Fibroblast of skin of right biceps (primary cell): ENCODE measurements around the gene HOTAIR.

Experiments used
- DNase-seq: peaks from one replicate; pipeline ENCODE4 v3.0.0-alpha.2; 2013

HOTAIR gene

DNA sequence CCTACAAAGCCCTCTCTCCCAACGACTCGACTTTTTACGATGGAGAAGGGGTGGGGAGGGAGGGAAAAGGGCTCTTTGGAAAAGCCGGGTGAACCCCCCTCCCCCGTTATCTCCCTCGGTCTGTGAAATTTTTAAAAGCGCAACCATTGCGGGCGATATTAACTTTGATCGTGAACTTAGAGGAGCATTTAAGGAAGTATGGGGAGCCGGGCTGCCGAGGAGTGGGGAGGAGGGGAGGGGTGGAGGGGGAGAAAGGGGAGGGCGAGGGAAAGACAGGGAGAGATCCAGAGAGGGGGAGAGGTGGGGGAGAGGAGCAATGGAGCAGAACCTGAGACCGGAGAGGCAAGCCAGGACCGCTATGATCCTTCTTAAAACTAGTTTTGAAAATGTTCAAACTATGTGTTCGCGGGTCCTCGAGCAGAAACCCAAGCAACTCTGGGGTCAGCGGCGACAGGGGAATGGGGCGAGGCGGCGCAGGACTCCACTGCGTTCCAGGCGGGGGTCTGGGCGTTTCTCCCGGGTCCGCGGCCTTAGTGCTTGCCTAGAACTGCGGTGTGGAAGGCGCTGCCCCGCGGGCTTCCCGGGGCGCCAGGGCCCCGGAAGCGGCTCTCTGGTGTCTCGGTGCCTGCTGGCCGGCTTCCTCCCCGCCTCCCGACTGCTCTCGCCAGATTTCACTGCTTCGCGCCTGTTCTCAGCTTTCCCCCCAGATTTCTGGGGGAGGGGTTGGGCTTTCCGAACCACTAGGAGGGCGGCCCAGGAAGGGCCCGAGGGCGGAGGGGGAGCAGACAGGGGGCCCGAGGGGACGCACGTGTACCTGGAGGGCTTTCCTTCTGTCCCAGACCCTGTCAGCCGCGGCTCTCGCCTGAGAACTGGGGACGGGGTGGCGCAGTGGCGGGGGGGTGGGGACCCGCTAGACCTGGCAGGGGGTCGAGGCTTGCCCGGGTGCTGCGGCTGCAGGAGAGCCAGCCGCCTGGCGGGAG is at the start of gene HOTAIR:
HOTAIR (minus strand) TSS at position 871 of the 980 bp plus-strand sequence.
- DNase-seq = no peak

DNA sequence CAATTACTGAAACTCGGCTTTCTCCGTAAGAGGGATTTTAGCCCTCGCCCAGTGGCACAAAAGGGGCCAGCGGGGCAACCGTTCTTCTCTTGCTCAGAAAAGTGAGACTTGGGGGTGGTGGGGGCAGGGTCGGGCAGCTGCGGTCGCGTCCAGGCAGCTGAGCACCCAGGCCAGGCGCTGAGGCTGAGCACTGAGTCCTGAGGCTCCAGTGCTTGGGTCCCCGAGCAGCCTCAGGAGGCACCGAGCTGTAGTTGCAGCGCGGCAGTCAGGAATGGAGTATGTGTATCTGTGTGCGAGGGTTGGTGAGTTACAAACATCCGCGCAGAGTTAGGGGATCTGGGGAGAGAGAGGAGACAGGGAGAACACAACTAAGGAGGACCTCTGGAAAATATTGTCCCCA is 49.4 kb upstream of the HOTAIR start:
- DNase-seq = peak; percentile 60

DNA sequence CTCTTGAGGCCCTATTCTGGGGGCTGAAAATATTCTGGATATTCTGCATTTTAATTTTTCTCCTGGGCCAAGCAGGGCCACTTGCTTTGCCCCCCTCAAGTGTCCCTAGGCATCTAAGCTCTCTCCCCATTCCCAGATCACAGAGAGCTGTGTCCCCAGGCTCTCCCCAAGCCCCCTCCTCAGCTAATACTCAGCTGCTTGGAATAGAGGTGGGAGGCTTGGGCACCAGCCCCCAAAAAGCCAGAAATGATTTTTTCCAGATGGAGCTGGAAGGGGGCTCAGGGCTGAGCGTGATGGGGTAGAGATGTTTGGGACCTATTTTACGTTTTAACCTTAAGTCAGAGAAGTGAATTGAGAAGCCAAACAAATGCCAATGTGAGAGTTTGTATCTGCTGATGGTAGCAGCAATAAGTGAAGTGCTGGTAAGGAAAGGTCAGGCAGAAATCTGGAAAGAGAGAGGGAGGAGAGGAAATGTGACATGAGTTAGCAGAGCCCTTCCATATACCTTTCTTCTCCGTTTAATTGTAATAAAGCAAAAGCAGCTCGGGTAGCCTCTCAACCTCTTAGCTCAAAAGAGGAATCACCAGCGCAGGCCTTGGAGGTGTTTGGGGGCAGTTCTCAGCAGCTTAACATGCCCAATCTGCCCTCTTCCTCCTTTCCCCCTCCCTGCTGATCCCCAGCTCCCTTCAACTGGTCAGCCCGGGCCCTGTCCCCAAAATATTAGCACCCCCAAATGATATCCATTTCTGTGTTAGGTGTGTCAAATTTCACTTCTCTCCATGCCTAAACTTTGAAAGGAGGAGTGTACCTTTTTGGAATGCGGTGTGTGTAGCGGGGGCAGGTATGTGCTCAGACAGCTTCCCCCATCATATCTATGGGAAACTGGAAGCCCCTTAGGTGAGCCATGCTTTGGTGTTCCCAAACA is 48.5 kb upstream of the HOTAIR start:
- DNase-seq = no peak

DNA sequence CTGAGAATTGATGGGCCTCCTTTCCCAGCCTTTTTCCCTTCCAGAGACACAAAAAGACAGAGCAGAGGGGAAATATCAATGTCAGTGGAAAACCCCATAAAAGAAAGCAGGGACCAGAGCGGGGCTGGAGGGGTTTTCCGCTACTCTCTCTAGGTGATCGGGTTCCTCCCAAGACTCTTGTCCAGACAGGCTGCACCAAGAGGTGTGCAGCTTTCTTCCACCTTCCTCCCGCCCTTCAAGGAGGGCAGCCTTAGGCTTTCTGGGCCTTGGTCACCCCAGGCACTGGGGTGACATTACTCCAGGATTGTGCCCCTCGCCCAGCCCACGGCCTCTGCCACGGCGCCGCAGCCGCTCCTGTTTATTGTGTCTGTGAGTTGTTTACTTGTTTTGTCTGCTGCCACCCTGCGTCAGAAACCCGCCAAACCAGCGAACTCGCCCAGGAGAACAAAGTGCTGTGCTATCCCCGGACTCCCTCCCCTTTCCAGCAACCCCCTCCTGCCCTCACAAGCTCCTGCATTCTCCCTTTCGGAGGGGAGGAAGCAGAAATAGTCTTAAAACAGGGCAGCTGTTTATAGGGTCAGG is 46.8 kb upstream of the HOTAIR start:
- peak; percentile 61 for DNase-seq

DNA sequence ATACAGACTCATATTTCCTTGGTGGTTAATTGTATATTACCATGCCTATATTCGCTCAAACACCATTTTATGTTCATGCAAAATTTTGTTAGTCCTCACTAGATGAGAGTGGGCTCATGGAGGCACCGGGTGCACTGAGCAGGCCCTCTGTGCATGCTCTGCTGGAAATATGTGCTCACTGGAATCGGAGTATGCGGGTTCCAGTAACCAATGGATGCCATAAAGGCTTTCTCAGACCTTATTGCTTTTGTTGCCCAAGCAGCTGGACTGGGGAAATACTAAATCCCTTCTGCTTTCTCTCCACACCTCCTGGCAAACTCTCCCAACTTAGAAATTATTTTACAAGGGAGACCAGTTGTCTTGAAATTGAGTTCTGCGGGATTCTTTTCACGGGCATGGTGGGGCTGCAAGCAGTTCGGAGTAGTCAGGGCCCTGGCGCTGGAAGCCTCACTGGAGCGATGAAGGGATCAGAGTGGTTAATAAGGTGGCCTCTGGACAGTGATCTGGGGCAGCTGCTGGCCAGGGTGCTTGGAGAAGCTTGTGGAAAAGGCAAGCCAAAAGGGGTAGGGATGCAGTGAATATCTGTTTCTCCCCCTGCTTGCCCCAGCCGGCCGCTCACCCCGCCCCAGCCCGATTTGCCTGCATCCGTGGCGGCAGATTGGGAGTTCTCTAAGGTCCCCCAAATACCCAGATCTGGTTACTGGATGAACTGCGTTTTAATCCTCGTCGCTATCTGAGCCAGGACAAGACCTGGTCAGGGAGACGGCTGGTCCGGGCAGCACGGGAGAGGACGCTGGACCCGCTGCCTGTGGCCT is 46.0 kb upstream of the HOTAIR start:
- no peak for DNase-seq

DNA sequence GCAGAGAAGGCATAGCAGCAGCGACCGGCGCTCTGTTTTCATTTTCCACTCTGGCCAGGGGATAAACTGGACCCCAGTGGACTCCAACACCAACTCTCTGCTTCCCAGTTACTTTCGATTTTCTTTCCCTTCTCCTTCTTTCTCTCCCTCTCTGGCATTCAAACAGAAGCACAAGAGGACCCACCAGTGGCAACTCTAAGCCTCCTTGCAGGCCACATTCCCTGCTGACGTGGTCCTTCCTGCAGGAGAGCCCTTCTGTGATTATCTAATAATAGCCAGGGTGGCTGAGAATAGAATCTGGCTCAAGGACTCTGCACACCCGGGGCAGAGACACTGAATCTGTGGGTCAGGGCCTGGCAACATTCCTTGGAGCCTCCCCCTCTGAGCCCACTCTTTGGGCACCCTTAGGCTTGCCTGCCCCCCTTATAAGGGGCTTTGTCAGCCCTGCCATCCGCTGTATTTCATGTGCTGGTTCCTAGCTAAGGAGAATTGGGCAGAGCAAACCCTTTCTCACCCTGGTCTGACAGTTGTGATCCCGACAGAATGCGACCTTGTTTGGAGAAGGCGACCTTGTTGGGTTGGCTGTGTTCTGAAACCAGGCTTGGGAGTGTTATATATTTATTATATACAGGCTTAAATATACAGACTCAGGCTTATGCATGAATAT is 45.3 kb upstream of the HOTAIR start:
- DNase-seq = peak; percentile 81

DNA sequence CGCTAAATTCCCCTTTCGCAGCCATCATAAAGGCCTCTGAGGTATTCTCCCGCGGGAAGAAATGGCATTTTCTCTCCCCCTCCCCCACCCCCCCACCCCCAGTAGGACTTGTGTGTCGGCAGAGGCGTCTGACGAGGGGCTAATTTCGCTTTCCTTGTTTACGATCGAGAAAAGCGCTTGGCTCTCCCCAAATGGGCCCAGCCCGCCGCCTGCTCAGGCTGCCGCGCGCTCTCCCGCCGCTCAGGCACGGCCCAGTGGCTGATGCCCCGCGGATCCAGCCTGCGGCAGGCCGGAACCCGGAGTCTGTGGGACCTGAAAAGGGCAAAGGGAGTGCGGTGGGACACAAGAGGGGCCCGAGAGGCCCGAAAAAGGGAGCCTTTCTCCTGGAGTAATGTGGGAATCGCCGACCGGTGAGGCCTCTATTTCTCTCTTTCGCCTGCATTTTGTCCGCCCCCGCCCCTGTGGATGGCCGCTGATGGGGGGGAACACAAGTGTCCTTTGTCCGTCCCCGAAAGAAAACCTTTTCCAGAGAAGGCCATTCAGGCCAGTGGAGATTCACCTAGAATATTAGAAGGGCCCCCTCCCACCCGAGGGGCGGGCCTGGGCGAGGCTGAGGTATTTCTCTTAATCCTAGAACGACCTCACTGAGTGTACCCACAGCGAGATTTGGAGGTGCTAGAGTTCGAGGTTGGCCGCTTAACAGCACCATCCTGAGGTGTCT is 44.5 kb upstream of the HOTAIR start:
- peak; percentile 88 for DNase-seq

DNA sequence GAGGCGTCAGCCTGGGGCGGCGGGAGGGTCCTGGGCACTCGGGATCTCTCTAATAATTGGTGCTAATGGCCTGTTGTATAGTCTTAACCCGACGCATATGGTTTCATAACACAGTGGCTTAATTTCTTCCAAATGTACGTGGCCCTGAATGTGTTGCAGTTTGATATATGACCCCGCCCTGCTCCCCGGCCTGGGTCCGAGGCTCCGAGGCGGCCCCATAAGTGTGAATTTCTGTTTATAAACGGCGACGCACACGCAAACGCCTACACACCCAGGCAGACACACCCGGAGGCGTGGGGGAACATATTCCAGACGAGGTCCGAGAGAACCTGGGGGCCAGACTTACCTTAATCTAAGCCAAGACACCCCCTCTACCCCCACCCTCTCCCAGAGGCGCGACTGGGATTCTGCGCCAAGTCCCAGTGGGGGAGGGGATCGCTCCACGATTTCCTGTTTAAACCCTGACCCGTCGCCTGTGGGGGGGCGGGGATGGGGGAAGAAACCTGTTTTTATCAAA is 43.8 kb upstream of the HOTAIR start:
- peak; percentile 91 for DNase-seq

DNA sequence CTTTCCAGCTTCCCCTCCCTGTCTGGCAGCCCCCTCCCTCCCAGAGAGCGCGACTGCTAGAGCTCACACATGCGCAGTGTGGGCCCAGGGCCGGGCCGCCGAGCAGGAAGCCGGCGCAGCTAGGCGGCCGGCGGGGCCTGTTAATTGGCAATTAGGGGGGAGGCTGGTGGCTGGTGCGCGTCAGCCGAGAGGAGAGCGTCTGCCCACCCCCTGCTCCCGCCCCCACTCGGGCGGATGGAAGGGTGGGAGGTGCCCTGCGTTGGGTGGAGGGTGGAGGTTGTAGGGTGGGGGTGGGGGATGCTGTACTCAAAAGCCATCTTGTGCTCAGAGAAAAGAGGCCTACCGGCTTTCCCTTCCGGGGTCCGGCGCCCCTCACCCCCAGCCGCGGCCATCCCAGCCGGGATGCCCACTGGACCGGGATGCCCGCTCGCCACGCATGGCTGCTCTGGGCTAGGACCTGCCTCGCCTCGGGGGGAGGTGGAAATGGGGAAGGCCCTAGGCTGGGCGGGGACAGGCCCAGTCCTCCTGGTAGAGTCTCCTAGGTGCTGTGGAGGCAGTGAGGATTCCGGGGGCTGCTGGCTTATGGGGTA is 43.2 kb upstream of the HOTAIR start:
- peak; percentile 99 for DNase-seq

DNA sequence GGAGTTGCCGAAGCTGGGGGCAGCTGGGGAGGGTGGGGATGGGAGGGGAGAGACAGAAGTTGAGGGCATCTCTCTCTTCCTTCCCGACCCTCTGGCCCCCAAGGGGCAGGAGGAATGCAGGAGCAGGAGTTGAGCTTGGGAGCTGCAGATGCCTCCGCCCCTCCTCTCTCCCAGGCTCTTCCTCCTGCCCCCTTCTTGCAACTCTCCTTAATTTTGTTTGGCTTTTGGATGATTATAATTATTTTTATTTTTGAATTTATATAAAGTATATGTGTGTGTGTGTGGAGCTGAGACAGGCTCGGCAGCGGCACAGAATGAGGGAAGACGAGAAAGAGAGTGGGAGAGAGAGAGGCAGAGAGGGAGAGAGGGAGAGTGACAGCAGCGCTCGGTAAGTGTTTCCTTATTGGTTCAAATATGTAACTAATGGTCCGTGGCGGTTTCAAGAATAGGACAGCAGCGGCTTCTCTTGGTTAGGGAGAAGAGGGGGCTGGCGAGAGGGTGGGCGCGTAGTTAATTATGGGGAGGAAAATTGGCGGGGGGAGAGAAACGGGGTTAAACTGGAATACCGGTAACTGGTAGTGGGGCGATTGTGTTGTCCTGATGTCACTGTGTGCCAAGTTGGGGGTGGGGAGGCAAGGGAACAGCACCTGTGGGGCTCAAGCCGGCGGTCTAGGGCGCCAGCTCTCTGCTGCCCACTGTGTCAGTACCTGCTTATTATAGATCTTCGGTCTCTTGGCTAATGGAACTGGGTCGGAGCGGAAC is 42.5 kb upstream of the HOTAIR start:
- DNase-seq = peak; percentile 72

DNA sequence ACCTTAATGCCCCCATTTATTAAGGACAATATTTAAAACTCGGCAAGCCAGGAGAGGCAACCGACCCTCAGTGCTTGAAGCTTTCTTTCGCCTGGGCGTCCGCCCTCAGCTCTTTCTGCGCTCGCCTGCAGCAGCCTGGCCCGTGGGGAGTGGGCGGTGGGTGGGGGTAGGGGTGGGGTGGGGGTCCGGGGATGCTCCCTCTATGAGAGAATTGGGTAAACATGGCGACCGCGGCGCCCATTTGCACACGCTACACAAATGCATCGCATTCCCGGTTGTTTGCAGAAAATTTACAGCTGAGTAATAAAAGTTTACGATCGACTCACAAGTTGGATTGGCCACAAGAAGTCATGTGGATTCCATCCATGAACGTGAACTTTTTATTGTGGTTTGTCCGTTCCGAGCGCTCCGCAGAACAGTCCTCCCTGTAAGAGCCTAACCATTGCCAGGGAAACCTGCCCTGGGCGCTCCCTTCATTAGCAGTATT is 41.8 kb upstream of the HOTAIR start:
- peak; percentile 96 for DNase-seq

DNA sequence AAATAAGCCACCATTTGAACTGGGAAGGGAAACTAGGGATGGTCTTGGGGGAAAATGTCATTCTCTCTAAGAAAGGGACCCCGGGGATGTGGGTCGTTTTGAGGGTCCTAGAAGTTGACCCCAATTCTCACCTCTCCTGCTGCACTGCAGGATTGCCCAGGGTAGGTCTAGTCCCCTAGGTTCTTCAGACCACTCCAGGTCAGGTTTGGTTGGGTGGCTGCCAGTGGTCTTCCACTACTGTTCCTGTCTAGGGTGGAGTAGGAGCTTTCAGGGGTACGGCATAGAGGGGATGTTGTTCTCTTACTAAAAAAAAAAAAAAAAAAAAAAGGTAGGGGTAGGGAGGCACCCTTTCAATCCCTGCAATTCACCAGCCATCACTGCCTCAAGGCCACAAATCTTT is 41.3 kb upstream of the HOTAIR start:
- DNase-seq = no peak

DNA sequence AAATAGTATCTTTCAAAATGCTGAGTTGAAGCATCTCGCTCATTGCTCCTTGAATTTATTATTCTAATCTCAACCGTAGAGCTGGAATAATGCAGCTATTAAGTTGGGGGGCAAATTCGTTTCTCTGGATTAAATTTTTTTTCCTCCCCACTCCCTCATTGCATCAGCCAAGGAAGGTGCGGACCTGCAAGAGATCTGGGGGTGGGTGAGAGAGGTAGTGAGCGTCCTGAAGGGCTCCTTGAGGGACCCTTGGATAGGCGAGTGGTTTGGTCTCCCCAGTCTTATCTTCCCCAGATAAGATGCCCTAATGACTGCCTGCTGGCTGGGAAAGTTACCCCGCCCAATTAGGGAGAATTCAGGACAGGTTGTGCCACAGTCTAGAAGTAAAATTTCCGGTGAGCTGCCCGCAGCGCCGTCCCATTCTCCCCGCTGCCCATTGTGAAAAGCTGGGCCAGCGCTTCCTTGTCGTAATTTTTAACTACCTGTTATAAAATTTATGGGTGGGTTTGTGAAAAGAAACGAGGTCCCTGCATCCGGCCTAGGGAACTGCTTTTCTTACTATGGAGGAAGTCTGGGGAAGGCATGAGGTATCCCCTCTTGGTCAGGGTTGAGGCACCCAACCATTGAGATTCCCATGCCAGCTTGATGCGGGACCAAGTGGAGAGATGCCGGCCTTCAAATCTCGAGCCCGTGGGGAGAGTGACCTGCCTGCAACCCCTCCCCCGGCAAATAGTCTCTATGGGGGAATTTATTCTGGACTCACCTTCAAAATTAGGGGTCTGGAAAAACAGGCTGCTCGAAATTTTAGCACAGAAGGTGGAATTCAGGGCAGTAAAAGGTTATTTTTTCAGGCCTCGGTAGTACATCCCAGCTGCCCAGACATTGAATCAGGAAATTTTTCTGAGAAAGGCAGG is 40.5 kb upstream of the HOTAIR start:
- no peak for DNase-seq

DNA sequence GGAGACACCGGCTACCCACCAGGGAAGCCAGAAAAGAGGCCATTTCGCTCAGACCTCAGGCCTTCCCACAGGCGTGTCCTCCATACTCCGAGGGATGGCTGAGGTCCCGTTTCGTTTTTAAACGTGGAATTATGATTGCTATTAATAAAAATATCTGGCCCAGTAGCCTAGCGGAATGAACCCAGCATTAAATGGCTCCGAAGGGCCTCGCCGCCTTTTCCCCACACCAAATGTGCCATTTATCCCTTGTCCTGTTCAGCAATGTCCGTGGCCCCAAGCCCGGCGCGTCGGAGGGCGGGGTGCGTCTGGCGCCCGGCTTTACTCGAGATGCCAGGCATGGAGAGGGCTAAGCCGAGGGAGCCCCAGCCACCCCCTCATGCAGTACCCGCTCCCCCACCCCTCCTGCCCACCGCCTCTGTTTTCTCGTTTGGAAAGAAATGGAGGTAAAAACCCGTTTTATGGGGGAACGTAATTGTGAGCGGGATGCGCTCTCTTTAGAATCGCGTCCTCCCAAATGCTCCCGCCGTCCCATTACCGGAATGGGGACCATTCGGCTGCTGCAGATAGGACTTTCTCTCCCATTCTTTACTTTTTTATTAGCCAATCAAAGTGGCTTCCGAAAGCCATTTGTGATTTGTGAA is 39.7 kb upstream of the HOTAIR start:
- DNase-seq = no peak

DNA sequence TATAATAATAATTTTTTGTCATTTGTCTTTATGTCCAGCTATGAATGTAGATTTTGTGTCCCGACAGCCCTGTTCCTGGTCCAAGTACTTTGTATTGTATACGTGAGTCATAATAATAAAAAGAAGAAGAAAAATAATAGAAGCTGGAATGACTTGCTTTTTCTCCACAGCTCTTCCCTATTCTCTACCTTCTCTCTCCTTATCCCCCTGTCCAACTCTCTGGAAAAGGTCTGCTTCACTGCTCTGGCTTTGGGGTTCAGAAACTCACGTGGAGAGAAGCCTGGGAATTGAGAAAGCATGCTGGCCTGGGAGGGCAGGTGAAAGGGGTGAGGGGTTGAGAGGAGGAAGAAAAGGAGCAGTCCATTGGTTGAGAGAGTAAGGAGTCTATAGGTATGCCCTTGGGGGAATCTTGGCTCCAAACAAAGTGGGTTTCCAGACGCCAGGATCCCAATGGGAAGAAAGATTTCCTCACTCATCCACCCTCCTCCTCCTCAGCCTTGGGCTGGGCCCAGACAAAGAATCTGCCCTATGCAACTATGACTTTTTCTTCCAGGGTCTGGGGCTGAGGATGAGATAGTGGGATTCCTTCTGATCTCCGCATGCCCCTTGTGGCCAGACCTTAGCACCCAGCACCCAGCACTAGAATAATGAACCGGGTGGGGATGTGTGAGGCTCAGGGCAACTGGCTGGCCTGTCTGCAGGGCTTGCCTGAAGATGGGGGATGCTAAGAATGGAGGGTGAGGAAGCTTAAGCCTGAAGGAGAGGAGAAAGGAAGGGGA is 38.1 kb upstream of the HOTAIR start:
- DNase-seq = no peak

DNA sequence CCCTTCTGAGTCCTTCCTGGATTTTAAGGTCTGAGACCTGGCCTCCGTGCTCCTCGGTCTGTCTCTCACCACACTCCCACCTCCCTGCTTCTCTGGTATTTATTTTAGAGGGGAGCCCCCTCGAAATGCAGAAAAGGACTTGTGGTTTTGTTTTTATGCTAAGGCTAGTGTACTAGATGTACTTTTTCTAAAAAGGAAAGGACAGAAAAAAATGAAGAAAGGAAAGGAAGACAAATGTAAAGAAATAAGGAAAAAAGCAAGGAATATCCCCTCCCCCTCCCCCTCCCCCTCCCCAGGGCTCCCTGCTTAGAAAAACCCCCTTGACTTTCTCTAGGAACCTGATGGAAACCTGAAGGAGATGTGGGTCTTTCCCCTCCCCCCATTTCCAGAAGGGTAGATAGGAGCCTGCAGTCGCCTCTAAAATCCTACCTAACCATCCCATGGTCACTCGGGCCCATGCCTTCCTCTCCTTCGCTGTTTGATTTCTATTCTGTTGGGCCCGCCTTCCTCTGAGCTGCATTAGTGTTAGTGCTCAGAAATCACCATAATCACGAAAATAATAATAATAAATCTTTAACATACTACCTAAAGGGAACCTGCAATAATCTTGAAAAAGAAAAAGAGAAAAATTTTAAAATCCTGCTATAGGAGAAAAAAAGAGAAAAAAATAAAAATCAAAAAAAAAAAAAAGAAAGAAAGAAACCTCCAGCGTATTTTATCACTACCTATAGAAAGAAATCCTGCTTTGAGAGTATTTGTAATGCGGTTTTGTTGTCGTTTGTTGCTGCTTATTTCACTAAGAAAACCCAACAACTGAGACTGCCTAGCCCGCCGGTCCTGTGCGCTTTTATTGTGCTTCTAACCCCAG is 37.1 kb upstream of the HOTAIR start:
- DNase-seq = no peak
